COR-L47 (cell line): ENCODE results near the gene CSTF1.
"Not testable (repeated sequence)": the region's sequence is repeated elsewhere in the genome, so short reads cannot be mapped to it uniquely, and the experiment has no call there.

ENCODE experiments used
- DNase-seq: peaks from one replicate; lab custom pipeline; 2025; lab: John Stamatoyannopoulos, UW

Gene CSTF1

GRCh38 chr20:56409521-56409920 is 17.1 kb downstream of the CSTF1 start:
- DNase-seq, result no peak

- DNase-seq, result no peak
These were observed 17.5 kb downstream of the CSTF1 start for GRCh38 chr20:56409956-56410355.

- not testable (repeated sequence) for DNase-seq
These were observed 18.8 kb downstream of the CSTF1 start for GRCh38 chr20:56411287-56411686.

- DNase-seq, result no peak
These were observed 19.5 kb downstream of the CSTF1 start, which contains the start of gene CASS4 for GRCh38 chr20:56411759-56412472. CASS4 (plus strand) TSS chr20:56412260; CDS start chr20:56412459, 199 bp downstream.

GRCh38 chr20:56412473-56412790 is 20.0 kb downstream of the CSTF1 start:
- no peak for DNase-seq

- DNase-seq, result no peak
These were observed 20.5 kb downstream of the CSTF1 start for GRCh38 chr20:56412949-56413348.

GRCh38 chr20:56414842-56415765 is 22.7 kb downstream of the CSTF1 start:
- no peak for DNase-seq

GRCh38 chr20:56417402-56417801 is 25.0 kb downstream of the CSTF1 start:
- no peak for DNase-seq

- DNase-seq, result no peak
These were observed 25.5 kb downstream of the CSTF1 start for GRCh38 chr20:56417911-56418310.

- no peak for DNase-seq
These were observed 26.0 kb downstream of the CSTF1 start for GRCh38 chr20:56418385-56418861.

- no peak for DNase-seq
These were observed 27.6 kb downstream of the CSTF1 start for GRCh38 chr20:56420028-56420427.

- DNase-seq, result no peak
These were observed 28.7 kb downstream of the CSTF1 start for GRCh38 chr20:56420940-56421688.

GRCh38 chr20:56422076-56422823 is 29.8 kb downstream of the CSTF1 start:
- DNase-seq, result no peak

GRCh38 chr20:56422824-56423189 is 30.4 kb downstream of the CSTF1 start:
- DNase-seq, result no peak

GRCh38 chr20:56423211-56423610 is 30.8 kb downstream of the CSTF1 start:
- no peak for DNase-seq

GRCh38 chr20:56423886-56424285 is 31.4 kb downstream of the CSTF1 start:
- no peak for DNase-seq

- no peak for DNase-seq
These were observed 32.5 kb downstream of the CSTF1 start for GRCh38 chr20:56424931-56425330.

- no peak for DNase-seq
These were observed 33.6 kb downstream of the CSTF1 start for GRCh38 chr20:56426026-56426425.

GRCh38 chr20:56426926-56427325 is 34.5 kb downstream of the CSTF1 start:
- no peak for DNase-seq

- no peak for DNase-seq
These were observed 35.4 kb downstream of the CSTF1 start for GRCh38 chr20:56427797-56428196.

GRCh38 chr20:56428410-56428809 is 36.0 kb downstream of the CSTF1 start:
- DNase-seq, result no peak

GRCh38 chr20:56428881-56429280 is 36.4 kb downstream of the CSTF1 start:
- DNase-seq, result no peak
